GM21529 (cell line): ENCODE results near the gene NME5.
"Not testable (repeated sequence)": the region's sequence is repeated elsewhere in the genome, so short reads cannot be mapped to it uniquely, and the experiment has no call there.

Source experiments
- ATAC-seq: cut with Tn5 transposase; IDR thresholded peaks from one replicate; pipeline ENCODE4 v1.9.1; 2021; ENCODE audit not compliant: unreplicated experiment

NME5 gene

GRCh38 chr5:138138949-138139780 lies at the start of gene NME5:
NME5 (minus strand) TSS chr5:138139428; CDS start chr5:138138780, 648 bp downstream.
- no peak for ATAC-seq

- ATAC-seq, result no peak
Observed at GRCh38 chr5:138188626-138189025, 49.4 kb upstream of the NME5 start.

GRCh38 chr5:138186002-138186447 lies 46.8 kb upstream of the NME5 start:
- no peak for ATAC-seq

GRCh38 chr5:138182808-138183207 lies 43.6 kb upstream of the NME5 start:
- ATAC-seq, result no peak

GRCh38 chr5:138180841-138181240 lies 41.6 kb upstream of the NME5 start:
- no peak for ATAC-seq

- no peak for ATAC-seq
Observed at GRCh38 chr5:138180183-138180782, 41.1 kb upstream of the NME5 start.

GRCh38 chr5:138179277-138179857 lies 40.1 kb upstream of the NME5 start:
- no peak for ATAC-seq

GRCh38 chr5:138178516-138179276 lies 39.5 kb upstream of the NME5 start, which contains the start of the genes BRD8 and KIF20A:
BRD8 (minus strand) TSS chr5:138178630; CDS start chr5:138178614, 16 bp downstream.
KIF20A (plus strand) TSS chr5:138179112; CDS start chr5:138179681, 569 bp downstream.
- ATAC-seq, result peak; percentile 84

- ATAC-seq, result no peak
Observed at GRCh38 chr5:138177941-138178515, 38.8 kb upstream of the NME5 start.

- ATAC-seq, result no peak
Observed at GRCh38 chr5:138170299-138170698, 31.1 kb upstream of the NME5 start.

GRCh38 chr5:138169124-138169523 lies 29.9 kb upstream of the NME5 start:
- ATAC-seq, result no peak

GRCh38 chr5:138163721-138164120 lies 24.5 kb upstream of the NME5 start:
- ATAC-seq, result no peak

- no peak for ATAC-seq
Observed at GRCh38 chr5:138160706-138161105, 21.5 kb upstream of the NME5 start.

- no peak for ATAC-seq
Observed at GRCh38 chr5:138159666-138160065, 20.4 kb upstream of the NME5 start.

GRCh38 chr5:138157626-138158025 lies 18.4 kb upstream of the NME5 start:
- ATAC-seq, result no peak

GRCh38 chr5:138155977-138156376 lies 16.7 kb upstream of the NME5 start:
- ATAC-seq, result not testable (repeated sequence)

GRCh38 chr5:138149530-138149929 lies 10.3 kb upstream of the NME5 start:
- no peak for ATAC-seq

- ATAC-seq, result no peak
Observed at GRCh38 chr5:138148811-138149210, 9.6 kb upstream of the NME5 start.

- not testable (repeated sequence) for ATAC-seq
Observed at GRCh38 chr5:138143578-138143977, 4.3 kb upstream of the NME5 start.

- no peak for ATAC-seq
Observed at GRCh38 chr5:138141734-138142133, 2.5 kb upstream of the NME5 start.

- no peak for ATAC-seq
Observed at GRCh38 chr5:138140268-138140667, 1.0 kb upstream of the NME5 start.
